Brain microvascular endothelial cell (primary cell): Measurements from ENCODE around the gene C16orf92.

ENCODE experiments used
- DNase-seq: peaks from one replicate; pipeline ENCODE4 v3.0.0-alpha.2; 2020
- H3K27ac ChIP-seq: fragments of 250-450 bp; sonication (Bioruptor Pico); 2 replicates; pipeline ENCODE4 v1.5.1; 2020; ENCODE audit warnings: mild to moderate bottlenecking, moderate library complexity
- H3K27me3 ChIP-seq: fragments of 250-450 bp; sonication (Bioruptor Pico); replicated peaks from 2 replicates; pipeline ENCODE4 v1.5.1; 2020; ENCODE audit warnings: mild to moderate bottlenecking
- H3K36me3 ChIP-seq: fragments of 250-450 bp; sonication (Bioruptor Pico); replicated peaks from 2 replicates; pipeline ENCODE4 v1.5.1; 2020; ENCODE audit warnings: mild to moderate bottlenecking
- H3K4me3 ChIP-seq: 2 replicates; pipeline ENCODE4 v1.5.1; 2011; ENCODE audit warnings: low read depth, mild to moderate bottlenecking, control low read depth, low read length, moderate library complexity
- CTCF ChIP-seq: IDR thresholded peaks from 2 replicates; pipeline ENCODE4 v1.5.1; 2011; ENCODE audit warnings: low read depth, mild to moderate bottlenecking, moderate library complexity, low read length, control low read depth, inconsistent platforms; ENCODE audit errors: missing control alignments
- in situ Hi-C: cut with HindIII; loops from 2 replicates; pipeline ENCODE4 v1.10.0; 2017; ENCODE audit warnings: low sequenced_read_pairs, low pct_ligation_motif_present

The C16orf92 gene

GRCh38 chr16:30026449-30026848, 3.5 kb downstream of the C16orf92 start:
- no peaks in the 10 kb centered on the region for H3K36me3 ChIP-seq
- no peak overlapping the region for H3K4me3 ChIP-seq
- in situ Hi-C loops = no loop called here
- H3K27me3 ChIP-seq = peaks cover 40% of the 10 kb centered on the region
- DNase-seq = no peak
- H3K27ac ChIP-seq = no peak overlapping the region
- TF ChIP-seq CTCF = no peak

- no peak overlapping the region for H3K4me3 ChIP-seq
- DNase-seq = no peak
- H3K27ac ChIP-seq = no peak overlapping the region
- in situ Hi-C loops = no loop called here
- no peak for TF ChIP-seq CTCF
- H3K36me3 ChIP-seq = no peaks in the 10 kb centered on the region
- H3K27me3 ChIP-seq = peaks cover 42% of the 10 kb centered on the region
Measured at GRCh38 chr16:30027588-30028437, 4.8 kb downstream of the C16orf92 start.

- in situ Hi-C loops = no loop called here
- H3K4me3 ChIP-seq = no peak overlapping the region
- H3K36me3 ChIP-seq = no peaks in the 10 kb centered on the region
- peaks cover 41% of the 10 kb centered on the region for H3K27me3 ChIP-seq
- DNase-seq = no peak
- no peak for TF ChIP-seq CTCF
- H3K27ac ChIP-seq = no peak overlapping the region
Measured at GRCh38 chr16:30028438-30029076, 5.6 kb downstream of the C16orf92 start.

- H3K27ac ChIP-seq = no peak overlapping the region
- H3K27me3 ChIP-seq = peaks cover 41% of the 10 kb centered on the region
- in situ Hi-C loops = no loop called here
- TF ChIP-seq CTCF = no peak
- no peaks in the 10 kb centered on the region for H3K36me3 ChIP-seq
- no peak for DNase-seq
- no peak overlapping the region for H3K4me3 ChIP-seq
Measured at GRCh38 chr16:30030011-30030685, 7.2 kb downstream of the C16orf92 start.

GRCh38 chr16:30030841-30031413, 7.9 kb downstream of the C16orf92 start, which contains the start of gene TLCD3B:
Gene TLCD3B, minus strand, starts transcription at chr16:30031271. Its CDS starts 744 bp downstream, at chr16:30030527.
- H3K27me3 ChIP-seq = peaks cover 41% of the 10 kb centered on the region
- H3K27ac ChIP-seq = no peak within 1 kb of the TSS
- no peak within 1 kb of the TSS for H3K4me3 ChIP-seq
- no peaks in the 10 kb centered on the region for H3K36me3 ChIP-seq
- TF ChIP-seq CTCF = no peak
- in situ Hi-C loops = no loop called here
- no peak for DNase-seq
